K562 (cell line): ENCODE results near the gene NXF1. TPM values are rescaled to one million over a fixed set of nuclear protein-coding genes. Genes with fewer than 3 reads are reported as not detected.

ENCODE experiments used
- FOXJ2 ChIP-seq: fragments of 200-800 bp; sonication (Bioruptor generic); IDR thresholded peaks from 2 replicates; pipeline ENCODE4 v1.6.1; 2016; ENCODE audit warnings: missing genetic modification characterization, missing compliant biosample characterization
- MGA ChIP-seq: fragments of 450-650 bp; IDR thresholded peaks from 2 replicates; pipeline ENCODE4 v1.6.1; 2016; ENCODE audit warnings: mild to moderate bottlenecking, moderate library complexity
- PTRF ChIP-seq: fragments of 450-650 bp; IDR thresholded peaks from 2 replicates; pipeline ENCODE4 v1.6.1; 2016; ENCODE audit warnings: mild to moderate bottlenecking, missing genetic modification characterization, missing compliant biosample characterization
- ZBTB11 ChIP-seq, 3 experiments: fragments of 200-800 bp in 1 of 3; fragments of 250-450 bp in 1 of 3; fragments of 450-650 bp in 1 of 3; sonication (Bioruptor Pico) in 1 of 3; sonication (Bioruptor generic) in 1 of 3; formaldehyde crosslinking in 1 of 3; IDR thresholded peaks; 2 replicates each; pipeline versions ENCODE4 v1.6.1 to v1.8.0; 2016 to 2022; ENCODE audit warnings: mild to moderate bottlenecking in 2 of 3, missing genetic modification characterization in 2 of 3, missing compliant biosample characterization in 1 of 3, moderate library complexity in 1 of 3
- ZNF23 ChIP-seq: fragments of 250-450 bp; sonication (Bioruptor Pico); IDR thresholded peaks from 2 replicates; pipeline ENCODE4 v1.4.0; 2020; ENCODE audit warnings: mild to moderate bottlenecking
- ZNF280B ChIP-seq: fragments of 250-450 bp; sonication (Bioruptor Pico); IDR thresholded peaks from 2 replicates; pipeline ENCODE4 v1.5.1; 2021; ENCODE audit warnings: mild to moderate bottlenecking
- polyA plus RNA-seq, 8 experiments: library from polyadenylated mRNA; depleted of rRNA in 4 of 8; stranded (reverse) in 5 of 8; unstranded in 3 of 8; fragments of >200 nt; fragmentation: Nextera tagmentation in 2 of 8; fragmentation: Illumina TruSeq in 1 of 8; extraction: Ambion mirVana in 2 of 8; extraction: Trizol in 1 of 8; gene quantifications; 2 replicates each; pipeline versions ENCODE4 v1.2.1 to v1.2.3, GENCODE V29; 2011 to 2014; ENCODE audit warnings: inconsistent platforms in 1 of 8, missing spikeins in 1 of 8
- total RNA-seq, 7 experiments: library from RNA; depleted of rRNA in 6 of 7; stranded (reverse); fragments of >200 nt in 6 of 7; fragmentation: Illumina TruSeq in 2 of 7; extraction: Trizol in 2 of 7; gene quantifications; 2 replicates each; pipeline versions ENCODE4 v1.2.1 to v1.2.3, GENCODE V29; 2011 to 2021; ENCODE audit warnings: low replicate concordance in 1 of 7

Gene NXF1
- total and polyA plus RNA-seq, 9 of the 15 experiments (the other 6 are each of a cell fraction or from before 2014, with no cell fraction given): 18.1 to 98.3 (median 35.8) TPM

- TF ChIP-seq ZBTB11 (CRISPR knock-in tag; IDR thresholded peaks at IDR 0.05): no peak
- TF ChIP-seq MGA: no peak
- no peak for TF ChIP-seq ZNF280B (CRISPR knock-in tag)
- TF ChIP-seq FOXJ2 (tag): no peak
- TF ChIP-seq PTRF (tag): no peak
- TF ChIP-seq ZNF23 (CRISPR knock-in tag): no peak
- TF ChIP-seq, all 486 proteins: peak for 189
Measured at GRCh38 chr11:62805076-62805892, at the start of gene NXF1 (continued).
